Mammary epithelial cell (primary cell): ENCODE measurements around the gene HINT1.

Experiments used
- EZH2 ChIP-seq: IDR thresholded peaks from 2 replicates; pipeline ENCODE4 v1.6.1; 2012; ENCODE audit warnings: low read length, inconsistent platforms, borderline replicate concordance
- TF ChIP-seq, protein P1 (sequence below), 2 donors: IDR thresholded peaks in 1 of 2; conservative IDR thresholded peaks in 1 of 2; 2 replicates each; pipeline ENCODE4 v1.5.1; 2011 to 2012; ENCODE audit warnings: inconsistent platforms in 2 of 2, low read length in 2 of 2, mild to moderate bottlenecking in 2 of 2, control low read depth in 1 of 2, low read depth in 1 of 2; ENCODE audit not compliant: insufficient read depth in 1 of 2; ENCODE audit errors: extremely low read depth in 1 of 2

DNA sequence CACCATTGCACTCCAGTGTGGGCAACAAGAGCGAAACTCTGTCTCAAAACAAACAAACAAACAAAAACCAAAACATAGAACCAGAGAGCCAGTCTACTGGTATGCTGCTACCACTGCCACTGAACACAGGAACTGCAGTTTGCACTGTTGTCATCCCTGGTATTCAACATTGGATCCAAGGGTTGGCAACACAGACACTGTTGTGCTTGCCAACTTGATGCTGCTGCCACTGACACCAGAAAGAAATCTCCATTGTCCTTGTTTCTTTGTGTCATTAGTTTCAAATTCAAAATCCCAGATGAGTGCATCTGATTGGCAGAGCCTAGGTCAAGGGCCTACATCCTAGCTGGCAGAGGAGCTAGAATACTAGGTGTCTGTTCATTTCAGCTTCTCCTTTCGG lies 16.2 kb downstream of the HINT1 start:
- TF ChIP-seq, protein P1, sequence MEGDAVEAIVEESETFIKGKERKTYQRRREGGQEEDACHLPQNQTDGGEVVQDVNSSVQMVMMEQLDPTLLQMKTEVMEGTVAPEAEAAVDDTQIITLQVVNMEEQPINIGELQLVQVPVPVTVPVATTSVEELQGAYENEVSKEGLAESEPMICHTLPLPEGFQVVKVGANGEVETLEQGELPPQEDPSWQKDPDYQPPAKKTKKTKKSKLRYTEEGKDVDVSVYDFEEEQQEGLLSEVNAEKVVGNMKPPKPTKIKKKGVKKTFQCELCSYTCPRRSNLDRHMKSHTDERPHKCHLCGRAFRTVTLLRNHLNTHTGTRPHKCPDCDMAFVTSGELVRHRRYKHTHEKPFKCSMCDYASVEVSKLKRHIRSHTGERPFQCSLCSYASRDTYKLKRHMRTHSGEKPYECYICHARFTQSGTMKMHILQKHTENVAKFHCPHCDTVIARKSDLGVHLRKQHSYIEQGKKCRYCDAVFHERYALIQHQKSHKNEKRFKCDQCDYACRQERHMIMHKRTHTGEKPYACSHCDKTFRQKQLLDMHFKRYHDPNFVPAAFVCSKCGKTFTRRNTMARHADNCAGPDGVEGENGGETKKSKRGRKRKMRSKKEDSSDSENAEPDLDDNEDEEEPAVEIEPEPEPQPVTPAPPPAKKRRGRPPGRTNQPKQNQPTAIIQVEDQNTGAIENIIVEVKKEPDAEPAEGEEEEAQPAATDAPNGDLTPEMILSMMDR (conservative IDR thresholded peaks at IDR 0.05 in 1 of 2, IDR thresholded peaks at IDR 0.05 in 1 of 2; ENCODE audit: extremely low read depth in 1 of 2, insufficient read depth in 1 of 2, low read depth in 1 of 2, low read length in 2 of 2): no peak
- TF ChIP-seq EZH2: no peak
